Ureter (tissue), 1 donor: ENCODE results near the gene BCL2. TPM values are rescaled to one million over a fixed set of nuclear protein-coding genes. Genes with fewer than 3 reads are reported as not detected.

Experiments used
- DNase-seq: peaks from one replicate; pipeline ENCODE4 v3.0.0-alpha.2; 2020; ENCODE audit warnings: low spot score
- total RNA-seq: library from RNA; stranded (reverse); gene quantifications from one replicate; pipeline ENCODE4 v1.2.4, GENCODE V29; 2023
- donor health status: DM: yes; HTN: yes; CAD: no.

BCL2 gene
- total RNA-seq, 1 donor from 2014 or later, result 13.3 TPM

GRCh38 chr18:63309422-63309821 is 10.1 kb downstream of the BCL2 start:
- no peak for DNase-seq

- no peak for DNase-seq
These were observed 11.9 kb downstream of the BCL2 start for GRCh38 chr18:63307551-63308200.

GRCh38 chr18:63306819-63307550 is 12.6 kb downstream of the BCL2 start:
- DNase-seq, result no peak

GRCh38 chr18:63306249-63306648 is 13.3 kb downstream of the BCL2 start:
- no peak for DNase-seq

- no peak for DNase-seq
These were observed 16.0 kb downstream of the BCL2 start for GRCh38 chr18:63303547-63303946.

- no peak for DNase-seq
These were observed 16.7 kb downstream of the BCL2 start for GRCh38 chr18:63302636-63303405.

GRCh38 chr18:63302220-63302619 is 17.3 kb downstream of the BCL2 start:
- DNase-seq, result no peak

GRCh38 chr18:63301434-63301833 is 18.1 kb downstream of the BCL2 start:
- no peak for DNase-seq

- DNase-seq, result no peak
These were observed 19.5 kb downstream of the BCL2 start for GRCh38 chr18:63299837-63300745.

- no peak for DNase-seq
These were observed 20.9 kb downstream of the BCL2 start for GRCh38 chr18:63298400-63299365.

GRCh38 chr18:63297687-63298399 is 21.7 kb downstream of the BCL2 start:
- DNase-seq, result no peak

GRCh38 chr18:63293935-63294334 is 25.6 kb downstream of the BCL2 start:
- DNase-seq, result no peak

- DNase-seq, result no peak
These were observed 26.5 kb downstream of the BCL2 start for GRCh38 chr18:63292831-63293683.

- DNase-seq, result no peak
These were observed 28.3 kb downstream of the BCL2 start for GRCh38 chr18:63291278-63291677.

GRCh38 chr18:63290821-63291200 is 28.8 kb downstream of the BCL2 start:
- DNase-seq, result no peak

- no peak for DNase-seq
These were observed 29.3 kb downstream of the BCL2 start for GRCh38 chr18:63290166-63290820.

- DNase-seq, result no peak
These were observed 31.3 kb downstream of the BCL2 start for GRCh38 chr18:63288311-63288710.

GRCh38 chr18:63287691-63288220 is 31.8 kb downstream of the BCL2 start:
- no peak for DNase-seq
